Measurements from ENCODE around the gene DACH1. TPM values are rescaled to one million over a fixed set of nuclear protein-coding genes. Genes with fewer than 3 reads are reported as not detected.

The DACH1 gene
- total and polyA plus RNA-seq, 2 of the 8 experiments (the other 6 are each of a cell fraction or from before 2014, with no cell fraction given) = 0.12 to 0.67 TPM

DNA sequence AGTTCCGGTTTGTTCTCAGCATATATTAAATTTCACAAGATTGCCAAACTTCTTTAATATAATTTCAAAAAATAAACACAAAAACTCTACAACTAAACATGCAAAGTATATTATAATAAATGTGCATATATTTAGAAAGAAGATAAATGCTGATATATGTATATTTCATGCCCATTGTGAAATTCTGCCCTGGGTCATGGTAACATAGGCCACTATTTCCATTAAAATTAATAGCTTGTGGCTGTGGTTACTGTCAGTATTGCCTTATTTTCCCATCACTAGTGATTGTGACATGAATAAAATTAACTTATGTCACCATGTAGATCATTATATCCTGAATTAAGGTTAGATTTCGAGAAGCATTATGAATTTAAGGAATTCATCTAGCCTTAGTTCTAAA, 410.9 kb downstream of the DACH1 start:
- Histone ChIP-seq H4K91ac (replicated peaks; ENCODE audit: insufficient read length, low read length) (no peak overlapping the region), H2AK5ac (ENCODE audit: low read depth, low read length) (no peak overlapping the region), H3K27me3 (replicated peaks in 1 of 4; ENCODE audit: control insufficient read depth in 3 of 4, extremely low read depth in 1 of 4, insufficient read depth in 3 of 4, low read length in 3 of 4) (no peaks in the 10 kb centered on the region), H4K8ac (ENCODE audit: extremely low read depth, insufficient read depth, low read length) (no peak overlapping the region), H2BK15ac (ENCODE audit: low read length) (no peak overlapping the region), H3K9ac (replicated peaks in 1 of 4; ENCODE audit: extremely low read depth in 1 of 4, low read depth in 3 of 4, low read length in 3 of 4) (no peak overlapping the region), H4K20me1 (replicated peaks in 1 of 2; ENCODE audit: control insufficient read depth in 1 of 2, insufficient read depth in 2 of 2, low read length in 2 of 2) (no peaks in the 10 kb centered on the region), H3K79me1 (ENCODE audit: low read depth, low read length) (no peaks in the 10 kb centered on the region), H2BK5ac (ENCODE audit: low read depth, low read length) (no peak overlapping the region), H3K4me3 (ENCODE audit: extremely low read depth in 1 of 4, insufficient read depth in 2 of 4, low read depth in 3 of 4, low read length in 4 of 4) (no peak overlapping the region), H3K4me2 (ENCODE audit: insufficient read depth in 1 of 2, low read depth in 2 of 2, low read length in 2 of 2) (no peak overlapping the region), H3K36me3 (ENCODE audit: control insufficient read depth in 2 of 4, insufficient read depth in 4 of 4, low read length in 3 of 4) (no peaks in the 10 kb centered on the region), H3K23ac (ENCODE audit: insufficient read length) (no peak overlapping the region), H3K9me3 (ENCODE audit: insufficient read depth in 2 of 2, low read depth in 1 of 2, low read length in 1 of 2) (no peaks in the 10 kb centered on the region), H3K4me1 (replicated peaks in 1 of 4; ENCODE audit: control insufficient read depth in 3 of 4, insufficient read depth in 4 of 4, low read length in 3 of 4) (no peaks in the 10 kb centered on the region), H3K27ac (ENCODE audit: low read depth, low read length) (no peak overlapping the region), H3K79me2 (ENCODE audit: control insufficient read depth in 1 of 2, insufficient read depth in 2 of 2, low read length in 2 of 2) (no peaks in the 10 kb centered on the region), H4K5ac (ENCODE audit: insufficient read length, low read depth, low read length) (no peak overlapping the region), H2BK120ac (replicated peaks; ENCODE audit: low read depth, low read length) (no peak overlapping the region), H3K56ac (replicated peaks; ENCODE audit: insufficient read length, low read depth, low read length) (no peak overlapping the region), H3K4ac (replicated peaks; ENCODE audit: insufficient read length, low read depth, low read length) (no peak overlapping the region), H2BK20ac (ENCODE audit: low read length) (no peak overlapping the region), H3K23me2 (ENCODE audit: low read depth, low read length) (no peaks in the 10 kb centered on the region), H3K18ac (ENCODE audit: extremely low read depth, low read length) (no peak overlapping the region), H2BK12ac (ENCODE audit: low read depth, low read length) (no peak overlapping the region), H3K14ac (ENCODE audit: insufficient read length) (no peak overlapping the region), H2AFZ (ENCODE audit: low read length) (no peak overlapping the region)
- ChIA-PET POLR2A (ENCODE audit: partially characterized antibody) (no interaction called here), CTCF (ENCODE audit: partially characterized antibody) (no interaction called here)
- DNase-seq (ENCODE audit: low read depth in 1 of 2, low spot score in 2 of 2) = no peak
- 84% methylated on average over 2 of the region's 2 CpGs; no CpG with 5 or more reads in 1 of the 2 experiments for WGBS, 2 experiments (ENCODE audit: extremely low coverage in 1 of 2, insufficient coverage in 1 of 2, insufficient read length in 1 of 2, insufficient replicate concordance in 2 of 2, low coverage in 1 of 2, low lambda C conversion rate in 2 of 2, missing lambda C conversion rate in 1 of 2)
- FAIRE-seq = no peak
- no peak for TF ChIP-seq JUND (IDR thresholded peaks at IDR 0.05; ENCODE audit: low read length)
- TF ChIP-seq SRF (IDR thresholded peaks at IDR 0.05; ENCODE audit: low read depth, low read length) = no peak
- no peak for TF ChIP-seq CBX5 (IDR thresholded peaks at IDR 0.05; ENCODE audit: low read depth, low read length)
- TF ChIP-seq TAF7 (optimal IDR thresholded peaks at IDR 0.05; ENCODE audit: borderline replicate concordance, low read depth, low read length) = no peak
- no peak for TF ChIP-seq KDM1A (IDR thresholded peaks at IDR 0.05; ENCODE audit: borderline replicate concordance, low read length)

Measured in H1 (cell line).